GM12878 (cell line): ENCODE results near the gene PLAAT3. TPM values are rescaled to one million over a fixed set of nuclear protein-coding genes. Genes with fewer than 3 reads are reported as not detected.
A peak's percentile ranks its signal among the peaks of the same experiment; 100 is the strongest.

Experiments
- BRCA1 ChIP-seq: IDR thresholded peaks from 2 replicates; pipeline ENCODE4 v1.6.1; 2011; ENCODE audit warnings: low read depth, low read length, improper control_type of control experiment
- DPF2 ChIP-seq: fragments of 450-650 bp; IDR thresholded peaks from 2 replicates; pipeline ENCODE4 v1.6.1; 2017; ENCODE audit warnings: mild to moderate bottlenecking
- ETV6 ChIP-seq, 2 experiments: fragments of 450-650 bp in 1 of 2; IDR thresholded peaks in 1 of 2; conservative IDR thresholded peaks in 1 of 2; 2 replicates each; pipeline ENCODE4 v1.6.1; 2014; ENCODE audit warnings: antibody characterized with exemption in 1 of 2, borderline replicate concordance in 1 of 2, low read depth in 1 of 2, mild to moderate bottlenecking in 1 of 2, moderate library complexity in 1 of 2
- IKZF1 ChIP-seq: fragments of 450-650 bp; conservative IDR thresholded peaks from 2 replicates; pipeline ENCODE4 v1.6.1; 2017; ENCODE audit warnings: antibody characterized with exemption, mild to moderate bottlenecking
- JUNB ChIP-seq: IDR thresholded peaks from 2 replicates; pipeline ENCODE4 v1.6.1; 2016; ENCODE audit warnings: antibody characterized with exemption, mild to moderate bottlenecking
- NFIC ChIP-seq: IDR thresholded peaks from 2 replicates; pipeline ENCODE4 v1.6.1; 2012; ENCODE audit warnings: low read depth, mild to moderate bottlenecking, inconsistent platforms, low read length, moderate library complexity
- NFYA ChIP-seq: IDR thresholded peaks from 2 replicates; pipeline ENCODE4 v1.6.1; 2011; ENCODE audit warnings: low read depth, mild to moderate bottlenecking, low read length, improper control_type of control experiment, borderline replicate concordance
- RB1 ChIP-seq: fragments of 450-650 bp; formaldehyde crosslinking; IDR thresholded peaks from 2 replicates; pipeline ENCODE4 v1.6.1; 2017; ENCODE audit warnings: mild to moderate bottlenecking, borderline replicate concordance
- RELA ChIP-seq: fragments of 450-650 bp; IDR thresholded peaks from 2 replicates; pipeline ENCODE4 v1.8.0; 2014; ENCODE audit warnings: borderline replicate concordance; ENCODE audit not compliant: partially characterized antibody
- RFX5 ChIP-seq: IDR thresholded peaks from 2 replicates; pipeline ENCODE4 v1.6.1; 2011; ENCODE audit warnings: low read depth, low read length, improper control_type of control experiment
- SP1 ChIP-seq: IDR thresholded peaks from one replicate; pipeline ENCODE4 v1.6.1; 2011; ENCODE audit warnings: low read depth, low read length
- STAT1 ChIP-seq: fragments of 450-650 bp; conservative IDR thresholded peaks from 2 replicates; pipeline ENCODE4 v1.6.1; 2014; ENCODE audit warnings: antibody characterized with exemption, mild to moderate bottlenecking
- STAT3 ChIP-seq: IDR thresholded peaks from 2 replicates; pipeline ENCODE4 v1.6.1; 2011; ENCODE audit warnings: low read depth, low read length, improper control_type of control experiment
- TARDBP ChIP-seq: IDR thresholded peaks from 2 replicates; pipeline ENCODE4 v1.6.1; 2016; ENCODE audit warnings: borderline replicate concordance
- TBL1XR1 ChIP-seq: IDR thresholded peaks from 2 replicates; pipeline ENCODE4 v1.6.1; 2012; ENCODE audit warnings: low read depth, low read length, improper control_type of control experiment
- ZNF24 ChIP-seq: fragments of 450-650 bp; IDR thresholded peaks from 2 replicates; pipeline ENCODE4 v1.6.1; 2017; ENCODE audit warnings: antibody characterized with exemption, mild to moderate bottlenecking
- ZZZ3 ChIP-seq: IDR thresholded peaks from 2 replicates; pipeline ENCODE4 v1.6.1; 2011; ENCODE audit warnings: low read depth; ENCODE audit not compliant: control insufficient read depth, insufficient read length
- polyA plus RNA-seq, 11 experiments: library from polyadenylated mRNA; depleted of rRNA in 4 of 11; unstranded in 6 of 11; stranded (reverse) in 5 of 11; fragments of >200 nt; fragmentation: Nextera tagmentation in 4 of 11; fragmentation: Illumina TruSeq in 1 of 11; extraction: Ambion mirVana in 4 of 11; extraction: Trizol in 1 of 11; gene quantifications; 1 replicate in 1 of 11; 2 replicates in 10 of 11; pipeline versions ENCODE4 v1.2.1 to v1.2.3, GENCODE V29; 2011 to 2016; ENCODE audit warnings: inconsistent platforms in 2 of 11, missing spikeins in 2 of 11, low read depth in 1 of 11
- total RNA-seq, 4 experiments: library from RNA; depleted of rRNA in 3 of 4; stranded (reverse); fragments of >200 nt in 3 of 4; fragmentation: Illumina TruSeq in 1 of 4; extraction: Trizol in 1 of 4; gene quantifications; 2 replicates each; pipeline versions ENCODE4 v1.2.1 to v1.2.3, GENCODE V29; 2013 to 2021
- TF ChIP-seq, protein P1 (sequence below): IDR thresholded peaks from 2 replicates; pipeline ENCODE4 v1.6.1; 2012; ENCODE audit warnings: mild to moderate bottlenecking, low read depth, low read length
- TF ChIP-seq, protein P2 (sequence below): IDR thresholded peaks from 2 replicates; pipeline ENCODE4 v1.6.1; 2011; ENCODE audit warnings: low read depth, mild to moderate bottlenecking, low read length, moderate library complexity, borderline replicate concordance; ENCODE audit errors: extremely low read depth
- TF ChIP-seq, protein P3 (sequence below): IDR thresholded peaks from 2 replicates; pipeline ENCODE4 v1.6.1; 2011; ENCODE audit warnings: low read depth, low read length, improper control_type of control experiment, borderline replicate concordance
- TF ChIP-seq, protein P4 (sequence below): IDR thresholded peaks from 2 replicates; pipeline ENCODE4 v1.6.1; 2012; ENCODE audit warnings: low read depth, low read length, improper control_type of control experiment
- TF ChIP-seq, protein P5 (sequence below): IDR thresholded peaks from 2 replicates; pipeline ENCODE4 v1.6.1; 2011; ENCODE audit warnings: mild to moderate bottlenecking, low read depth, low read length, moderate library complexity; ENCODE audit not compliant: insufficient replicate concordance

The PLAAT3 gene
- total and polyA plus RNA-seq, 10 of the 15 experiments (the other 5 are each of a cell fraction or from before 2014, with no cell fraction given), result 4.8 to 37.0 (median 14.8) TPM

DNA sequence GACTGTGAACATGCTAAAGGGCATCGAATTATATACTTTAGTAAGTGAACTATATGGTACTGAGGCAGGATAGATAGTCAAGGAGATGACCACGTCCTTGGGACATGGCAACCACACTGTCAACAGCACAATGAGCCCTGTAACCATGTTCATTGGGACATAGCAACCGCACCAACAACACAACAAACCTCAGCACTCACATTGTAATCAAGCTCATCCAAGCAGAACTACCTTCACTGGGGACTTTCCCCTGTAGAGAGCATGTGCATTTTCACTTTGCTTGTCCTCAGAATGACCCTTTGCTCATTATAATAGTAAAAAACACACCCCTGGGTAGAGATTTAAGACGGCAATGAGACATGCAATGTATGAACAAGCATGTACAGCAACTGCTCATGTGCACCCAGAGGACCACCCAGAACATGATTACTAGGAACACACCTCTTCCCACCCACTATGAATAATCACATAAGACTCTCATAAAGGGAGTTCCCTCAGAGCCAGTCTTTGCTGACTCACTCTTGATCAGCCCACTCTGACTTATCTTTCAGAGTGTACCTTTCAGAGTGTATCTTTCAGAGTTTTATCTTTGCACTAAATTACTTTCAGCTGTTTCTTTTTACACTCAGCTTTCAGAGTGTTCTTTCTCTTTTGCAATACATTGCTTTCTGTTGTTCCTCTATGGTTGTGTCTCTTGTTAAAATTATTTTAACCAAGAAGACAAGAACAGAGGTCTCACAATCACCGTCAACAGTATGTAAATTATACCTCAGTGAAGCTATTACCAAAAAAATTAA is 47.0 kb downstream of the PLAAT3 start (continued):
- TF ChIP-seq, protein P1, sequence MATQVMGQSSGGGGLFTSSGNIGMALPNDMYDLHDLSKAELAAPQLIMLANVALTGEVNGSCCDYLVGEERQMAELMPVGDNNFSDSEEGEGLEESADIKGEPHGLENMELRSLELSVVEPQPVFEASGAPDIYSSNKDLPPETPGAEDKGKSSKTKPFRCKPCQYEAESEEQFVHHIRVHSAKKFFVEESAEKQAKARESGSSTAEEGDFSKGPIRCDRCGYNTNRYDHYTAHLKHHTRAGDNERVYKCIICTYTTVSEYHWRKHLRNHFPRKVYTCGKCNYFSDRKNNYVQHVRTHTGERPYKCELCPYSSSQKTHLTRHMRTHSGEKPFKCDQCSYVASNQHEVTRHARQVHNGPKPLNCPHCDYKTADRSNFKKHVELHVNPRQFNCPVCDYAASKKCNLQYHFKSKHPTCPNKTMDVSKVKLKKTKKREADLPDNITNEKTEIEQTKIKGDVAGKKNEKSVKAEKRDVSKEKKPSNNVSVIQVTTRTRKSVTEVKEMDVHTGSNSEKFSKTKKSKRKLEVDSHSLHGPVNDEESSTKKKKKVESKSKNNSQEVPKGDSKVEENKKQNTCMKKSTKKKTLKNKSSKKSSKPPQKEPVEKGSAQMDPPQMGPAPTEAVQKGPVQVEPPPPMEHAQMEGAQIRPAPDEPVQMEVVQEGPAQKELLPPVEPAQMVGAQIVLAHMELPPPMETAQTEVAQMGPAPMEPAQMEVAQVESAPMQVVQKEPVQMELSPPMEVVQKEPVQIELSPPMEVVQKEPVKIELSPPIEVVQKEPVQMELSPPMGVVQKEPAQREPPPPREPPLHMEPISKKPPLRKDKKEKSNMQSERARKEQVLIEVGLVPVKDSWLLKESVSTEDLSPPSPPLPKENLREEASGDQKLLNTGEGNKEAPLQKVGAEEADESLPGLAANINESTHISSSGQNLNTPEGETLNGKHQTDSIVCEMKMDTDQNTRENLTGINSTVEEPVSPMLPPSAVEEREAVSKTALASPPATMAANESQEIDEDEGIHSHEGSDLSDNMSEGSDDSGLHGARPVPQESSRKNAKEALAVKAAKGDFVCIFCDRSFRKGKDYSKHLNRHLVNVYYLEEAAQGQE, result no peak
- no peak for TF ChIP-seq ZZZ3
- TF ChIP-seq JUNB, result peak; percentile 71
- TF ChIP-seq, protein P2, sequence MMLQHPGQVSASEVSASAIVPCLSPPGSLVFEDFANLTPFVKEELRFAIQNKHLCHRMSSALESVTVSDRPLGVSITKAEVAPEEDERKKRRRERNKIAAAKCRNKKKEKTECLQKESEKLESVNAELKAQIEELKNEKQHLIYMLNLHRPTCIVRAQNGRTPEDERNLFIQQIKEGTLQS, result no peak
- TF ChIP-seq DPF2, result peak; percentile 78
- no peak for TF ChIP-seq NFYA
- peak; percentile 65; the same call in 1 of the 2 replicates for TF ChIP-seq TARDBP
- TF ChIP-seq STAT3, result 0 out of 2 replicates have a peak, but pooled peaks have one; percentile 28
- TF ChIP-seq, protein P3, sequence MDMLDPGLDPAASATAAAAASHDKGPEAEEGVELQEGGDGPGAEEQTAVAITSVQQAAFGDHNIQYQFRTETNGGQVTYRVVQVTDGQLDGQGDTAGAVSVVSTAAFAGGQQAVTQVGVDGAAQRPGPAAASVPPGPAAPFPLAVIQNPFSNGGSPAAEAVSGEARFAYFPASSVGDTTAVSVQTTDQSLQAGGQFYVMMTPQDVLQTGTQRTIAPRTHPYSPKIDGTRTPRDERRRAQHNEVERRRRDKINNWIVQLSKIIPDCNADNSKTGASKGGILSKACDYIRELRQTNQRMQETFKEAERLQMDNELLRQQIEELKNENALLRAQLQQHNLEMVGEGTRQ, result no peak
- TF ChIP-seq TBL1XR1, result peak; percentile 92; the same call in 1 of the 2 replicates
- TF ChIP-seq RFX5, result no peak
- no peak for TF ChIP-seq RB1
- TF ChIP-seq NFIC, result peak; percentile 75; the same call in 1 of the 2 replicates
- TF ChIP-seq STAT1, result no peak
- TF ChIP-seq SP1, result peak; percentile 75
- TF ChIP-seq ETV6 (conservative IDR thresholded peaks at IDR 0.05 in 1 of 2, IDR thresholded peaks at IDR 0.05 in 1 of 2; ENCODE audit: borderline replicate concordance in 1 of 2, low read depth in 1 of 2), result no peak
- no peak for TF ChIP-seq BRCA1
- TF ChIP-seq, protein P4, sequence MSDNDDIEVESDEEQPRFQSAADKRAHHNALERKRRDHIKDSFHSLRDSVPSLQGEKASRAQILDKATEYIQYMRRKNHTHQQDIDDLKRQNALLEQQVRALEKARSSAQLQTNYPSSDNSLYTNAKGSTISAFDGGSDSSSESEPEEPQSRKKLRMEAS, result no peak
- TF ChIP-seq ZNF24, result no peak
- peak; percentile 83 for TF ChIP-seq RELA
- TF ChIP-seq IKZF1, result peak; percentile 72; the same call in 1 of the 2 replicates
- TF ChIP-seq, protein P5, sequence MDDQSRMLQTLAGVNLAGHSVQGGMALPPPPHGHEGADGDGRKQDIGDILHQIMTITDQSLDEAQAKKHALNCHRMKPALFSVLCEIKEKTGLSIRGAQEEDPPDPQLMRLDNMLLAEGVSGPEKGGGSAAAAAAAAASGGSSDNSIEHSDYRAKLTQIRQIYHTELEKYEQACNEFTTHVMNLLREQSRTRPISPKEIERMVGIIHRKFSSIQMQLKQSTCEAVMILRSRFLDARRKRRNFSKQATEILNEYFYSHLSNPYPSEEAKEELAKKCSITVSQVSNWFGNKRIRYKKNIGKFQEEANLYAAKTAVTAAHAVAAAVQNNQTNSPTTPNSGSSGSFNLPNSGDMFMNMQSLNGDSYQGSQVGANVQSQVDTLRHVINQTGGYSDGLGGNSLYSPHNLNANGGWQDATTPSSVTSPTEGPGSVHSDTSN, result peak; percentile 83
